ENCODE data around the gene MYH11. TPM values are rescaled to one million over a fixed set of nuclear protein-coding genes. Genes with fewer than 3 reads are reported as not detected.

The MYH11 gene
- total and polyA plus RNA-seq, 10 donors: 9.6 to 135 (median 110) TPM

- peak overlapping the region in 1 of 8 donors; percentile 31 for H3K27ac ChIP-seq
- H3K4me3 ChIP-seq: no peak overlapping the region
- no peaks in the 10 kb centered on the region for H3K27me3 ChIP-seq (replicated peaks in 1 of 7)
- intact Hi-C loops (cut with DNase I; ENCODE audit: low total_unique reads): loop anchor here (5.0 kb wide), 1 partner anchor 257 kb away; no protein-coding TSS in a partner anchor
- H3K36me3 ChIP-seq: peaks cover 0 to 92% (median 59%) of the 10 kb centered on the region in 6 donors
- H3K9me3 ChIP-seq: no peaks in the 10 kb centered on the region
- TF ChIP-seq POLR2A (IDR thresholded peaks at IDR 0.05): no peak
- TF ChIP-seq POLR2AphosphoS5 (IDR thresholded peaks at IDR 0.05): no peak
- no peak for TF ChIP-seq CTCF (IDR thresholded peaks at IDR 0.05 in 8 of 11, conservative IDR thresholded peaks at IDR 0.05 in 3 of 11)
- 64 to 91% (median 80%) methylated on average over 5 of the region's 5 CpGs for WGBS, 5 donors
- no peak for DNase-seq
- H3K4me1 ChIP-seq: peaks cover 0 to 17% (median 6%) of the 10 kb centered on the region in 6 donors
Observed at GRCh38 chr16:15870011-15870410, 13.2 kb upstream of the MYH11 start.

DNA sequence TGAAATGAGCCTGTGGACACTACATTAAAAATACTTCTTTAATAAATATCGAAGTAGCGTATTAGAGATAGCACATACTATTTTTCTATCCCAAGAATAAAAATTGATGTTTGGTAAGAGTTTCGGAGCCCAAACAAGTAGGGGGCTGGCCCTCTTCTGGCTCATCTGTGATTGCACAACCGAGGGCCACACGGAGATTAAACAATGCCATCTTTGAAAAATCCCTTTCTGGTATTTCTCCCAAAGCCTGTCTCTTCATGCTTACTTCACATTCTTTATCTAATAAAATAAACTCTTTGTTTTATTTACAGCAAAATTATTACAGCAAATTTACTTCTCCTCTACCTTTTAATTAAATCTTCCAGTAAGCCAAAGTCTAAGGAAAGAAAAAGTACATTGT lies 9.6 kb upstream of the MYH11 start:
- no peak overlapping the region for H3K4me3 ChIP-seq
- H3K4me1 ChIP-seq: peaks cover 0 to 10% (median 0%) of the 10 kb centered on the region in 6 donors
- H3K36me3 ChIP-seq: peaks cover 0 to 68% (median 47%) of the 10 kb centered on the region in 6 donors
- H3K9me3 ChIP-seq: no peaks in the 10 kb centered on the region
- 81 to 89% (median 86%) methylated on average over 5 of the region's 5 CpGs for WGBS, 5 donors
- no peaks in the 10 kb centered on the region for H3K27me3 ChIP-seq (replicated peaks in 1 of 7)
- intact Hi-C loops (cut with DNase I; ENCODE audit: low total_unique reads): no loop called here
- no peak for TF ChIP-seq POLR2A (IDR thresholded peaks at IDR 0.05)
- TF ChIP-seq POLR2AphosphoS5 (IDR thresholded peaks at IDR 0.05): no peak
- no peak for TF ChIP-seq CTCF (IDR thresholded peaks at IDR 0.05 in 8 of 11, conservative IDR thresholded peaks at IDR 0.05 in 3 of 11)
- DNase-seq: no peak
- H3K27ac ChIP-seq: no peak overlapping the region

DNA sequence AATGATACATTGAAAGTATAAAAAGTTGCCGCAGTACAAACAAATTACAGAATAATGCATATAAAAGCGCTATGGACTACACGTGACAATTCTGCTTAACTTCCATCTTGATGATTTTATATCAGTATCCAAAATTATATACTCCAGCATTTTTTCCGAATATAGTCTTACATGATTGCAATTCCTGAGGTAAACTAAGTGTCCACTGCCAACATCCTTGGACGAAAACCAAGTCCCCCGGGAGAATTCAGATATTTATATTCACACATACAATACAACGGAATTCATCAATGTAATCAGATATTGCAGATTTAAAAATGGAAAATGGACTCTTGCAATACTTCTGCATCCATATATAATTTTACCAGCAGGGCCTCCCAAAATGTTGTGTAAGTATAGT lies 8.9 kb upstream of the MYH11 start:
- Histone ChIP-seq H3K27ac (no peak overlapping the region), H3K4me3 (no peak overlapping the region), H3K9me3 (no peaks in the 10 kb centered on the region), H3K36me3 (peaks cover 0 to 61% (median 41%) of the 10 kb centered on the region in 6 donors), H3K4me1 (peaks cover 0 to 10% (median 0%) of the 10 kb centered on the region in 6 donors), H3K27me3 (replicated peaks in 1 of 7) (no peaks in the 10 kb centered on the region)
- WGBS, 5 donors: 85 to 93% (median 91%) methylated on average over 7 of the region's 7 CpGs
- intact Hi-C loops (cut with DNase I; ENCODE audit: low total_unique reads): no loop called here
- TF ChIP-seq POLR2AphosphoS5 (IDR thresholded peaks at IDR 0.05) (no peak), POLR2A (IDR thresholded peaks at IDR 0.05) (no peak), CTCF (IDR thresholded peaks at IDR 0.05 in 8 of 11, conservative IDR thresholded peaks at IDR 0.05 in 3 of 11) (no peak)
- no peak for DNase-seq

DNA sequence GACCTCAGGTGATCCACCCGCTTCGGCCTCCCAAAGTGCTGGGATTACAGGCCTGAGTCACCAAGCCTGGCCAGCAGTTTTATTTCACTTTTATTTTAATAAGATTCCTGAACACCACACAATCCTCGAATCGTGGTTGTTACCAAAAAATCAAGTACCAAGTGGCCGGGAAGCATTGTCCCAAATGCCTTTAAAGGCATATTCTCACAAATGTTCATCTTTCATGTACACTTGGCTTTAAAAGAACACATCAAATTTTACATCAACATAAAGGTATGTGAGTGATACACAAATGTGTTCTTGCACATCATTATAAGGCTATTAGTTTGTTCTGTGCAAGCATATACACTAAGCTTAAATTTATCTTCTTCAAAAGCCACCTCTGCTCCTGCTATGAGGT lies 8.1 kb upstream of the MYH11 start:
- no peak overlapping the region for H3K4me3 ChIP-seq
- H3K27me3 ChIP-seq (replicated peaks in 1 of 7): no peaks in the 10 kb centered on the region
- TF ChIP-seq POLR2A (IDR thresholded peaks at IDR 0.05) (no peak), CTCF (IDR thresholded peaks at IDR 0.05 in 8 of 11, conservative IDR thresholded peaks at IDR 0.05 in 3 of 11) (no peak), POLR2AphosphoS5 (IDR thresholded peaks at IDR 0.05) (no peak)
- 87 to 96% (median 93%) methylated on average over 5 of the region's 5 CpGs for WGBS, 5 donors
- intact Hi-C loops (cut with DNase I; ENCODE audit: low total_unique reads): no loop called here
- DNase-seq: no peak
- peaks cover 0 to 53% (median 38%) of the 10 kb centered on the region in 6 donors for H3K36me3 ChIP-seq
- H3K9me3 ChIP-seq: no peaks in the 10 kb centered on the region
- no peak overlapping the region for H3K27ac ChIP-seq
- H3K4me1 ChIP-seq: peaks cover 0 to 4% (median 0%) of the 10 kb centered on the region in 6 donors

Measured in spleen (tissue), 11 donors.